PC-3 (cell line): ENCODE data around the gene ZNF318. TPM values are rescaled to one million over a fixed set of nuclear protein-coding genes. Genes with fewer than 3 reads are reported as not detected.
"Not testable (repeated sequence)": the region's sequence is repeated elsewhere in the genome, so short reads cannot be mapped to it uniquely, and the experiment has no call there.

Source experiments
- ATAC-seq: fragments of 200-7000 bp; cut with Tn5 transposase; 2 replicates; pipeline ENCODE4 v1.9.1; 2020; ENCODE audit warnings: mild to moderate bottlenecking, moderate library complexity
- BruUV-seq: library from RNA; stranded (reverse); fragments of 400-500 nt; replicated peaks from 2 replicates; lab custom pipeline; 2021; lab: Mats Ljungman, UMichigan
- CTCF ChIA-PET: fragments of 300-600 bp; sonication (Branson Sonifier 250); formaldehyde crosslinking; loops from one replicate; lab custom pipeline; 2022; ENCODE audit warnings: antibody characterized with exemption; lab: Charles Lee
- POLR2A ChIA-PET: fragments of 300-600 bp; sonication (Branson Sonifier 250); formaldehyde crosslinking; loops from one replicate; lab custom pipeline; 2022; ENCODE audit warnings: antibody characterized with exemption; ENCODE audit not compliant: unreplicated experiment; lab: Charles Lee
- DNase-seq: peaks from one replicate; pipeline ENCODE4 v3.0.0-alpha.2; 2015
- H2AFZ ChIP-seq: fragments of 300-600 bp; sonication (generic); 2 replicates; pipeline ENCODE4 v1.6.0; 2016; ENCODE audit warnings: antibody characterized with exemption, low read length
- H3F3A ChIP-seq: fragments of 300-600 bp; sonication (generic); one replicate; pipeline ENCODE4 v1.6.0; 2017; ENCODE audit warnings: antibody characterized with exemption, low read length, control low read depth, mild to moderate bottlenecking; ENCODE audit not compliant: unreplicated experiment
- H3K27ac ChIP-seq: fragments of 300-600 bp; sonication (generic); 2 replicates; pipeline ENCODE4 v1.5.1; 2016; ENCODE audit warnings: mild to moderate bottlenecking, low read length
- H3K27me3 ChIP-seq: fragments of 300-600 bp; sonication (generic); 2 replicates; pipeline ENCODE4 v1.6.1; 2016; ENCODE audit warnings: low read length, mixed read lengths
- H3K36me3 ChIP-seq: fragments of 300-600 bp; sonication (generic); 2 replicates; pipeline ENCODE4 v1.6.1; 2016; ENCODE audit warnings: low read depth, mixed run types, low read length, mixed read lengths
- H3K4me1 ChIP-seq: fragments of 300-600 bp; sonication (generic); 2 replicates; pipeline ENCODE4 v1.5.1; 2016; ENCODE audit warnings: low read length; ENCODE audit not compliant: insufficient read depth
- H3K4me2 ChIP-seq: fragments of 300-600 bp; sonication (generic); 2 replicates; pipeline ENCODE4 v1.6.0; 2016; ENCODE audit warnings: low read length
- H3K4me3 ChIP-seq: fragments of 300-600 bp; sonication (generic); 2 replicates; pipeline ENCODE4 v1.5.1; 2016; ENCODE audit warnings: mild to moderate bottlenecking, low read length, mixed read lengths
- H3K79me2 ChIP-seq: fragments of 300-600 bp; sonication (generic); 2 replicates; pipeline ENCODE4 v1.6.1; 2017; ENCODE audit warnings: low read length, mixed read lengths
- H3K9ac ChIP-seq: fragments of 300-600 bp; sonication (generic); 2 replicates; pipeline ENCODE4 v1.6.0; 2016; ENCODE audit warnings: mild to moderate bottlenecking, low read length
- H3K9me2 ChIP-seq: fragments of 300-600 bp; sonication (generic); replicated peaks from 2 replicates; pipeline ENCODE4 v1.6.1; 2016; ENCODE audit warnings: mixed run types, low read length, mixed read lengths
- H3K9me3 ChIP-seq: fragments of 300-600 bp; sonication (generic); 2 replicates; pipeline ENCODE4 v1.6.1; 2016; ENCODE audit warnings: low read length, mixed read lengths
- H4K20me1 ChIP-seq: fragments of 300-600 bp; sonication (generic); 2 replicates; pipeline ENCODE4 v1.6.1; 2016; ENCODE audit warnings: low read length, mixed read lengths
- EZH2 ChIP-seq: fragments of 300-600 bp; sonication (generic); IDR thresholded peaks from one replicate; pipeline ENCODE4 v1.6.1; 2017; ENCODE audit warnings: antibody characterized with exemption, mild to moderate bottlenecking, low read length; ENCODE audit not compliant: unreplicated experiment
- EZH2phosphoT487 ChIP-seq: fragments of 300-600 bp; sonication (generic); IDR thresholded peaks from 2 replicates; pipeline ENCODE4 v1.6.1; 2018; ENCODE audit warnings: mild to moderate bottlenecking, antibody characterized with exemption, low read length, borderline replicate concordance
- intact Hi-C: fragments of 100-400 bp; cut with micrococcal nuclease; formaldehyde crosslinking; loops from 2 replicates; pipeline ENCODE4 v1.9.0; 2023
- total RNA-seq: library from RNA; depleted of rRNA; stranded (reverse); fragments of >200 nt; gene quantifications from 2 replicates; pipeline ENCODE4 v1.2.3, GENCODE V29; 2014
- TF ChIP-seq, protein P1 (sequence below): fragments of 300-600 bp; sonication (generic); conservative IDR thresholded peaks from 2 replicates; pipeline ENCODE4 v1.5.1; 2017; ENCODE audit warnings: antibody characterized with exemption, low read depth, mild to moderate bottlenecking, low read length

The ZNF318 gene
- total RNA-seq, 1 experiment from 2014 or later, result 8.2 TPM

DNA sequence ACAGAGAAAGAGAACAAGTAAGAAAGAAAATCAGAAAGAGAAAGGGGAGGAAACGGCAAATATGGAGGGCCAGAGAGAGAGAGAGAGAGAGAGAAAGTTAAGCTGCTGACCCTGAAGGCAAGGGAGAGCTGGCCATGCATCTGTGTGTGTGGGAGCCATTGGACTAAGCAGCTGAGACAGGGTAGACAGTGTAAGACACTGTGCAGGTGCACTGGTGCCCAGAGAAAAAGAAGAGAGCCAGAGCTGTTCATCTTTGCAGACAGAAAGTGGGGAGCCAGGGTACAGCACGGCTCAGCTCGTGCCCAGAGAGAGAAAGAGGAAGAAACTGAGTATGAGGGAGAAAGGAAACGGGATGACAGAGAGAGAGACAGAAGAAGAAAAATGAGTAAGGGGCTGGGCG, 24.2 kb upstream of the ZNF318 start:
- ChIA-PET CTCF (interaction anchor here (0.6 kb wide), 1 partner anchor 72 kb away, joined by 3 read pairs; no protein-coding TSS in a partner anchor), POLR2A (no interaction called here)
- intact Hi-C loops, result no loop called here
- DNase-seq (no peak), ATAC-seq (no peak)
- Histone ChIP-seq H3K9me3 (no peaks in the 10 kb centered on the region), H3K36me3 (no peaks in the 10 kb centered on the region), H3K4me2 (no peak overlapping the region), H3K27ac (no peak overlapping the region), H3K79me2 (no peaks in the 10 kb centered on the region), H4K20me1 (no peaks in the 10 kb centered on the region), H3K27me3 (no peaks in the 10 kb centered on the region), H3F3A (no peaks in the 10 kb centered on the region), H3K4me3 (no peak overlapping the region), H3K9ac (no peak overlapping the region), H2AFZ (no peak overlapping the region), H3K9me2 (no peaks in the 10 kb centered on the region), H3K4me1 (peaks cover 10% of the 10 kb centered on the region)
- TF ChIP-seq, protein P1, sequence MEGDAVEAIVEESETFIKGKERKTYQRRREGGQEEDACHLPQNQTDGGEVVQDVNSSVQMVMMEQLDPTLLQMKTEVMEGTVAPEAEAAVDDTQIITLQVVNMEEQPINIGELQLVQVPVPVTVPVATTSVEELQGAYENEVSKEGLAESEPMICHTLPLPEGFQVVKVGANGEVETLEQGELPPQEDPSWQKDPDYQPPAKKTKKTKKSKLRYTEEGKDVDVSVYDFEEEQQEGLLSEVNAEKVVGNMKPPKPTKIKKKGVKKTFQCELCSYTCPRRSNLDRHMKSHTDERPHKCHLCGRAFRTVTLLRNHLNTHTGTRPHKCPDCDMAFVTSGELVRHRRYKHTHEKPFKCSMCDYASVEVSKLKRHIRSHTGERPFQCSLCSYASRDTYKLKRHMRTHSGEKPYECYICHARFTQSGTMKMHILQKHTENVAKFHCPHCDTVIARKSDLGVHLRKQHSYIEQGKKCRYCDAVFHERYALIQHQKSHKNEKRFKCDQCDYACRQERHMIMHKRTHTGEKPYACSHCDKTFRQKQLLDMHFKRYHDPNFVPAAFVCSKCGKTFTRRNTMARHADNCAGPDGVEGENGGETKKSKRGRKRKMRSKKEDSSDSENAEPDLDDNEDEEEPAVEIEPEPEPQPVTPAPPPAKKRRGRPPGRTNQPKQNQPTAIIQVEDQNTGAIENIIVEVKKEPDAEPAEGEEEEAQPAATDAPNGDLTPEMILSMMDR, result no peak
- TF ChIP-seq EZH2phosphoT487 (no peak), EZH2 (no peak)
- no TSS peak for BruUV-seq

DNA sequence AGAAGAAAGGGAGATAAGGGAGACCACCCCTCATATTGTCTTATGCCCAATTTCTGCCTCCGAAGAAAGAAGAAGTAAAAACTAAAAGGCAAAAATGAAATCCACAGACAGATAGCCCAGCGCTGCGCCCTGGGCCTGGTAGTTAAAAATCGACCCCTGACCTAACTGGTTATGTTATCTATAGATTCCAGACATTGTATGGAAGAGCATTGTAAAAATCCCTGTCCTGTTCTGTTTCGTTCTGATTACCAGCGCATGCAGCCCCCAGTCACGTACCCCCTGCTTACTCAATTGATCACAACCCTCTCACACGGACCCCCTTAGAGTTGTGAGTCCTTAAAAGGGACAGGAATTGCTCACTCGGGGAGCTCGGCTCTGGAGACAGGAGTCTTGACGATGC, 23.7 kb upstream of the ZNF318 start:
- H3K4me1 ChIP-seq, result peaks cover 10% of the 10 kb centered on the region
- H2AFZ ChIP-seq, H4K20me1 ChIP-seq, H3K27me3 ChIP-seq, ATAC-seq, H3K4me2 ChIP-seq, H3K36me3 ChIP-seq, H3K79me2 ChIP-seq, H3F3A ChIP-seq, POLR2A ChIA-PET, CTCF ChIA-PET, BruUV-seq, H3K9me3 ChIP-seq, H3K9me2 ChIP-seq, H3K9ac ChIP-seq, intact Hi-C loops, H3K4me3 ChIP-seq, DNase-seq, H3K27ac ChIP-seq: not testable (repeated sequence)

DNA sequence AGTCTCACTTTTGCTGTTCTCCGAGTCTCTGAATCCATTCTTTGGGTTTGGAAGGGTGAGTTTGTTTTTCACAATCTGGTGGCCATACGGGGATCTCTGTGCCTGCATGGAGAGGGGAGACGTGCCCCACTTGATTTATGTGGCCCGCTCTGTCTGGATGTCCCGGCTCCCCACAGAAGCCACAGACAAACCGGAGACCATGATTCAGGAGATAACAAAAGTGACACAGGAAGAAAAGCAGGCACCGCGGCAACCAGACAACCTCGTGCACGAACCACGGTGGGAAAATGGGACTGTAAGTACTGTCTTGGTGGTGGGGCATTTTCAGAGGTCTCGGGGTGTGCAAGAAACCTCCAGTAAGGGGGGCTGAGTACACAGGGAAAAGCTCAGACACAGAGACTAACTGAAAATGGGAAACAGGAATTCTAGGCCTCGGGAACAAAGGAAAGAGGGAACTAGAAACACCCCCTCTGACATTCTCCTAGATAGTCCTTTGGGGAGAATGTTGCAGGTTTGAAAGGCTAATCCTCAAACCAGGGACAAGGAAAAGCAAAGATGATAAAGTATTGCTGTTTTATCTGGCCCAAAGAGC, 22.1 kb upstream of the ZNF318 start:
- Histone ChIP-seq H2AFZ (no peak overlapping the region), H3K36me3 (no peaks in the 10 kb centered on the region), H3K79me2 (no peaks in the 10 kb centered on the region), H3K4me1 (peaks cover 8% of the 10 kb centered on the region), H4K20me1 (no peaks in the 10 kb centered on the region), H3K27me3 (no peaks in the 10 kb centered on the region), H3K9me2 (no peaks in the 10 kb centered on the region), H3F3A (no peaks in the 10 kb centered on the region), H3K9me3 (no peaks in the 10 kb centered on the region), H3K4me2 (no peak overlapping the region), H3K9ac (no peak overlapping the region), H3K27ac (no peak overlapping the region), H3K4me3 (no peak overlapping the region)
- TF ChIP-seq, protein P1, result no peak
- no peak for TF ChIP-seq EZH2
- TF ChIP-seq EZH2phosphoT487, result no peak
- intact Hi-C loops, result no loop called here
- no TSS peak for BruUV-seq
- ATAC-seq (no peak), DNase-seq (no peak)
- ChIA-PET CTCF (no interaction called here), POLR2A (no interaction called here)

DNA sequence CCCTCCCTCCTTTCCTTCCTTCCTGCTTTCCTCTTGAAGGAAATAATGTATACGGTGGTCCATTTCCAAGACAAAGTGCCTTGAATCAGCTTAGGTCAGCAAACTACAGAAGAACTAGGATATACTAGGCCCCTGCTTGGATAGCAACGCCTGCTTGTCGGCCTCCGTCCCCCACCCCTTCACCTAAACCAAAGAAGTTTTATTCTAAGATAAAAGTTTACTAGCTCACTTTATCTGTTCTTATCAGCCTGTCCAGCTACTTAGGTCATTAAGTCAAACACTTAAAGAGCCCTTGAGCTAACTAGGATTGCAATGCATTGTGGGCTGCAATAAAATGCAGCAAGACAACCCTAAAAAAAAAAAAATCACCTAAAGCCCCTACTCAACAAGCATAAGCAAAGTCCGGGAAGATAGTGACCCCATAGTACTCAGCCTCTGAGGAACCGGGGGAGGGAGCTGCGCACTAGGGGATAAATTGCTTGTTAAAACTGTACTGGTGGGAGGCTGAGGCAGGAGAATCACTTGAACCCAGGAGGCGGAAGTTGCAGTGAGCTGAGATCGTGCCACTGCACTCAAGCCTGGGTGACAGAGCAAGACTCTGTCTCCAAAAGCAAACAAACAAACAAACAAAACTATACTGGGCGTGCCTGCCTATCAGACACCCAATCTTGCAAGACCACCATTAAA, 21.4 kb upstream of the ZNF318 start:
- ATAC-seq, H3K4me3 ChIP-seq, H4K20me1 ChIP-seq, CTCF ChIA-PET, H3F3A ChIP-seq, H3K27me3 ChIP-seq, H3K27ac ChIP-seq, H3K79me2 ChIP-seq, H3K9ac ChIP-seq, BruUV-seq, H3K4me1 ChIP-seq, H3K36me3 ChIP-seq, H3K9me2 ChIP-seq, H3K4me2 ChIP-seq, H3K9me3 ChIP-seq, DNase-seq, H2AFZ ChIP-seq, POLR2A ChIA-PET, intact Hi-C loops: not testable (repeated sequence)
